CD14-positive monocyte (primary cell): ENCODE measurements around the gene ACTBL2. TPM values are rescaled to one million over a fixed set of nuclear protein-coding genes. Genes with fewer than 3 reads are reported as not detected.
A peak's percentile ranks its signal among the peaks of the same experiment; 100 is the strongest.

Source experiments
- DNase-seq, 3 donors: peaks; one replicate each; pipeline ENCODE4 v3.0.0-alpha.2; 2011 to 2022
- H2AFZ ChIP-seq: 2 replicates; pipeline ENCODE4 v1.6.0; 2012; ENCODE audit warnings: mild to moderate bottlenecking, low read depth, low read length, inconsistent platforms; ENCODE audit not compliant: insufficient read depth, poor library complexity, severe bottlenecking
- H3K27ac ChIP-seq, 2 donors: 1 replicate in 1 of 2; 2 replicates in 1 of 2; pipeline ENCODE4 v1.5.1; 2012 to 2013; ENCODE audit warnings: low read length in 2 of 2, control low read depth in 1 of 2, inconsistent platforms in 1 of 2, low read depth in 1 of 2, mild to moderate bottlenecking in 1 of 2
- H3K27me3 ChIP-seq, 2 donors: one replicate each; pipeline versions ENCODE4 v1.6.0 to v1.6.1; 2011 to 2013; ENCODE audit warnings: low read length in 2 of 2; ENCODE audit not compliant: control insufficient read depth in 2 of 2, insufficient read depth in 2 of 2
- H3K36me3 ChIP-seq, 2 donors: replicated peaks in 1 of 2; 1 replicate in 1 of 2; 2 replicates in 1 of 2; pipeline versions ENCODE4 v1.5.1 to v1.6.1; 2012 to 2013; ENCODE audit warnings: low read length in 2 of 2, control low read depth in 1 of 2, inconsistent platforms in 1 of 2, mild to moderate bottlenecking in 1 of 2; ENCODE audit not compliant: insufficient read depth in 2 of 2, control insufficient read depth in 1 of 2
- H3K4me1 ChIP-seq, 2 donors: 1 replicate in 1 of 2; 2 replicates in 1 of 2; pipeline versions ENCODE4 v1.5.1 to v1.6.1; 2012 to 2013; ENCODE audit warnings: low read length in 2 of 2, control low read depth in 1 of 2, inconsistent platforms in 1 of 2, mild to moderate bottlenecking in 1 of 2, moderate library complexity in 1 of 2; ENCODE audit not compliant: insufficient read depth in 2 of 2, control insufficient read depth in 1 of 2
- H3K4me2 ChIP-seq: replicated peaks from 2 replicates; pipeline ENCODE3; 2012; ENCODE audit warnings: low read length, moderate library complexity, mild to moderate bottlenecking; ENCODE audit not compliant: poor library complexity, severe bottlenecking; ENCODE audit errors: extremely low read depth
- H3K4me3 ChIP-seq, 3 experiments: fragments of 200-600 bp in 1 of 3; sonication (generic) in 1 of 3; replicated peaks in 1 of 3; 1 replicate in 2 of 3; 2 replicates in 1 of 3; pipeline ENCODE4 v1.5.1; 2011 to 2013; ENCODE audit warnings: low read length in 3 of 3, mild to moderate bottlenecking in 3 of 3, control low read depth in 2 of 3, low read depth in 2 of 3, inconsistent platforms in 1 of 3, moderate library complexity in 1 of 3
- H3K79me2 ChIP-seq: 2 replicates; pipeline ENCODE4 v1.6.0; 2012; ENCODE audit warnings: mild to moderate bottlenecking, control low read depth, inconsistent platforms, low read length, moderate library complexity; ENCODE audit not compliant: insufficient read depth
- H3K9ac ChIP-seq: 2 replicates; pipeline ENCODE4 v1.6.0; 2017; ENCODE audit warnings: low read length, mild to moderate bottlenecking; ENCODE audit not compliant: insufficient read depth, poor library complexity, severe bottlenecking
- H3K9me3 ChIP-seq, 2 donors: replicated peaks in 1 of 2; 1 replicate in 1 of 2; 2 replicates in 1 of 2; pipeline versions ENCODE4 v1.5.1 to v1.6.1; 2012 to 2013; ENCODE audit warnings: low read length in 2 of 2, control low read depth in 1 of 2; ENCODE audit not compliant: control insufficient read depth in 1 of 2, insufficient read depth in 1 of 2
- H4K20me1 ChIP-seq: 2 replicates; pipeline ENCODE4 v1.6.0; 2012; ENCODE audit warnings: mild to moderate bottlenecking, low read length, control low read depth, moderate library complexity; ENCODE audit not compliant: insufficient read depth
- H3K27ac Mint-ChIP-seq, 7 donors: one replicate each; pipeline ENCODE4 v1.8.0; 2020; ENCODE audit warnings: mild to moderate bottlenecking in 7 of 7, mixed read lengths in 7 of 7, moderate library complexity in 6 of 7, inconsistent platforms in 2 of 7
- H3K27me3 Mint-ChIP-seq, 3 donors: one replicate each; pipeline ENCODE4 v1.8.0; 2021 to 2022; ENCODE audit warnings: low read depth in 3 of 3, mild to moderate bottlenecking in 3 of 3, mixed read lengths in 3 of 3, moderate library complexity in 3 of 3, inconsistent platforms in 1 of 3
- H3K36me3 Mint-ChIP-seq, 2 donors: one replicate each; pipeline ENCODE4 v1.8.0; 2020; ENCODE audit warnings: mixed read lengths in 2 of 2, inconsistent platforms in 1 of 2, mild to moderate bottlenecking in 1 of 2
- H3K4me1 Mint-ChIP-seq: one replicate; pipeline ENCODE4 v1.8.0; 2020; ENCODE audit warnings: mild to moderate bottlenecking, mixed read lengths
- H3K4me3 Mint-ChIP-seq, 2 donors: one replicate each; pipeline ENCODE4 v1.8.0; 2020; ENCODE audit warnings: mild to moderate bottlenecking in 2 of 2, mixed read lengths in 2 of 2, moderate library complexity in 1 of 2
- H3K9me3 Mint-ChIP-seq, 7 donors: one replicate each; pipeline ENCODE4 v1.8.0; 2020 to 2022; ENCODE audit warnings: mixed read lengths in 7 of 7, mild to moderate bottlenecking in 6 of 7, moderate library complexity in 6 of 7, inconsistent platforms in 2 of 7
- WGBS: methylation state at CpG from one replicate; pipeline ENCODE4 v1.1.5; 2013; ENCODE audit warnings: missing lambda C conversion rate; ENCODE audit not compliant: insufficient coverage; 5-methylcytosine and 5-hydroxymethylcytosine counted together
- intact Hi-C, 2 donors: fragments of 100-400 bp; cut with micrococcal nuclease; formaldehyde crosslinking; loops; one replicate each; pipeline versions ENCODE4 v1.15.0 to v1.15.1; 2023
- polyA plus RNA-seq, 3 donors: library from polyadenylated mRNA; depleted of rRNA in 1 of 3; unstranded in 2 of 3; stranded (reverse) in 1 of 3; fragments of 300-500 nt in 2 of 3; fragments of >200 nt in 1 of 3; fragmentation: Illumina TruSeq in 2 of 3; gene quantifications; 1 replicate in 2 of 3; 2 replicates in 1 of 3; pipeline ENCODE4 v1.2.3, GENCODE V29; 2012 to 2021
- TF ChIP-seq, protein P1 (sequence below): fragments of 200-600 bp; IDR thresholded peaks from one replicate; pipeline ENCODE4 v1.8.0; 2022; ENCODE audit warnings: antibody characterized with exemption, mild to moderate bottlenecking

ACTBL2 gene
- polyA plus RNA-seq, 3 donors = not detected

- Mint-ChIP-seq H3K4me1 (peaks cover 9% of the 10 kb centered on the region), H3K9me3 (peaks cover 0 to 2% (median 0%) of the 10 kb centered on the region in 7 donors), H3K27ac (no peak overlapping the region), H3K27me3 (peaks cover 0 to 1% (median 1%) of the 10 kb centered on the region in 3 donors), H3K4me3 (no peak overlapping the region), H3K36me3 (no peaks in the 10 kb centered on the region)
- TF ChIP-seq, protein P1, sequence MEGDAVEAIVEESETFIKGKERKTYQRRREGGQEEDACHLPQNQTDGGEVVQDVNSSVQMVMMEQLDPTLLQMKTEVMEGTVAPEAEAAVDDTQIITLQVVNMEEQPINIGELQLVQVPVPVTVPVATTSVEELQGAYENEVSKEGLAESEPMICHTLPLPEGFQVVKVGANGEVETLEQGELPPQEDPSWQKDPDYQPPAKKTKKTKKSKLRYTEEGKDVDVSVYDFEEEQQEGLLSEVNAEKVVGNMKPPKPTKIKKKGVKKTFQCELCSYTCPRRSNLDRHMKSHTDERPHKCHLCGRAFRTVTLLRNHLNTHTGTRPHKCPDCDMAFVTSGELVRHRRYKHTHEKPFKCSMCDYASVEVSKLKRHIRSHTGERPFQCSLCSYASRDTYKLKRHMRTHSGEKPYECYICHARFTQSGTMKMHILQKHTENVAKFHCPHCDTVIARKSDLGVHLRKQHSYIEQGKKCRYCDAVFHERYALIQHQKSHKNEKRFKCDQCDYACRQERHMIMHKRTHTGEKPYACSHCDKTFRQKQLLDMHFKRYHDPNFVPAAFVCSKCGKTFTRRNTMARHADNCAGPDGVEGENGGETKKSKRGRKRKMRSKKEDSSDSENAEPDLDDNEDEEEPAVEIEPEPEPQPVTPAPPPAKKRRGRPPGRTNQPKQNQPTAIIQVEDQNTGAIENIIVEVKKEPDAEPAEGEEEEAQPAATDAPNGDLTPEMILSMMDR = no peak
- DNase-seq = no peak
- H3K79me2 ChIP-seq = no peaks in the 10 kb centered on the region
- H3K36me3 ChIP-seq = no peaks in the 10 kb centered on the region
- intact Hi-C loops = no loop called here
- no peak overlapping the region for H3K27ac ChIP-seq
- H3K27me3 ChIP-seq = no peaks in the 10 kb centered on the region
- H3K9ac ChIP-seq = no peak overlapping the region
- H2AFZ ChIP-seq = no peak overlapping the region
- H3K9me3 ChIP-seq = no peaks in the 10 kb centered on the region
- no peaks in the 10 kb centered on the region for H4K20me1 ChIP-seq
- 52% methylated on average over 5 of the region's 7 CpGs for WGBS
- no peak overlapping the region for H3K4me3 ChIP-seq
- no peaks in the 10 kb centered on the region for H3K4me1 ChIP-seq
- H3K4me2 ChIP-seq = no peak overlapping the region
These were observed 19.0 kb upstream of the ACTBL2 start for GRCh38 chr5:57501414-57502201.

- H3K9me3 ChIP-seq = no peaks in the 10 kb centered on the region
- peak in 2 of 3 donors; percentile 6 to 7 for DNase-seq
- H3K9me3 Mint-ChIP-seq = peaks cover 0 to 2% (median 0%) of the 10 kb centered on the region in 7 donors
- H3K27ac ChIP-seq = no peak overlapping the region
- no CpG with 5 or more reads among the region's 8 CpGs for WGBS
- peak overlapping the region; percentile 15 for H2AFZ ChIP-seq
- H3K4me2 ChIP-seq = peak overlapping the region; percentile 61
- H3K9ac ChIP-seq = no peak overlapping the region
- peak overlapping the region in 2 of 3 experiments; percentile 21 to 57 for H3K4me3 ChIP-seq
- no peaks in the 10 kb centered on the region for H4K20me1 ChIP-seq
- H3K36me3 ChIP-seq = no peaks in the 10 kb centered on the region
- peaks cover 0 to 1% (median 1%) of the 10 kb centered on the region in 3 donors for H3K27me3 Mint-ChIP-seq
- TF ChIP-seq, protein P1 = peak; percentile 47
- no peaks in the 10 kb centered on the region for H3K79me2 ChIP-seq
- no peaks in the 10 kb centered on the region for H3K4me1 ChIP-seq
- peak overlapping the region; percentile 64 to 83 for H3K4me3 Mint-ChIP-seq
- intact Hi-C loops = no loop called here
- no peak overlapping the region for H3K27ac Mint-ChIP-seq
- H3K36me3 Mint-ChIP-seq = no peaks in the 10 kb centered on the region
- H3K27me3 ChIP-seq = no peaks in the 10 kb centered on the region
- peaks cover 18% of the 10 kb centered on the region for H3K4me1 Mint-ChIP-seq
These were observed 16.8 kb upstream of the ACTBL2 start for GRCh38 chr5:57499262-57500050.
